GM12878 (cell line): ENCODE measurements around the gene ITGB8. TPM values are rescaled to one million over a fixed set of nuclear protein-coding genes. Genes with fewer than 3 reads are reported as not detected.
A peak's percentile ranks its signal among the peaks of the same experiment; 100 is the strongest.

Experiments
- BCLAF1 ChIP-seq: fragments of 450-650 bp; IDR thresholded peaks from 2 replicates; pipeline ENCODE4 v1.6.1; 2017; ENCODE audit warnings: antibody characterized with exemption, mild to moderate bottlenecking, moderate library complexity
- BRCA1 ChIP-seq: IDR thresholded peaks from 2 replicates; pipeline ENCODE4 v1.6.1; 2011; ENCODE audit warnings: low read depth, low read length, improper control_type of control experiment
- CUX1 ChIP-seq: IDR thresholded peaks from 2 replicates; pipeline ENCODE4 v1.6.1; 2012; ENCODE audit warnings: improper control_type of control experiment, low read depth, low read length; ENCODE audit not compliant: insufficient replicate concordance
- FOXK2 ChIP-seq: fragments of 450-650 bp; IDR thresholded peaks from 2 replicates; pipeline ENCODE4 v1.6.1; 2017; ENCODE audit warnings: mild to moderate bottlenecking, moderate library complexity
- GABPA ChIP-seq: IDR thresholded peaks from 2 replicates; pipeline ENCODE4 v1.6.1; 2014; ENCODE audit warnings: antibody characterized with exemption, low read depth, mild to moderate bottlenecking, inconsistent platforms
- GATAD2B ChIP-seq: fragments of 450-650 bp; conservative IDR thresholded peaks from 2 replicates; pipeline ENCODE4 v1.6.1; 2017; ENCODE audit warnings: low read depth, mild to moderate bottlenecking, moderate library complexity
- HCFC1 ChIP-seq: fragments of 150-350 bp; IDR thresholded peaks from 2 replicates; pipeline ENCODE4 v1.6.1; 2014; ENCODE audit warnings: low read length
- HDAC6 ChIP-seq: fragments of 200-600 bp; sonication (generic); IDR thresholded peaks from one replicate; pipeline ENCODE4 v1.8.0; 2017; ENCODE audit warnings: antibody characterized with exemption; ENCODE audit not compliant: unreplicated experiment
- IRF4 ChIP-seq: IDR thresholded peaks from 2 replicates; pipeline ENCODE4 v1.6.1; 2011; ENCODE audit warnings: low read depth, low read length
- NFXL1 ChIP-seq: fragments of 450-650 bp; IDR thresholded peaks from 2 replicates; pipeline ENCODE4 v1.6.1; 2017; ENCODE audit warnings: antibody characterized with exemption, mild to moderate bottlenecking, borderline replicate concordance
- NR2F1 ChIP-seq: fragments of 450-650 bp; conservative IDR thresholded peaks from 2 replicates; pipeline ENCODE4 v1.6.1; 2017; ENCODE audit warnings: mild to moderate bottlenecking
- POLR2AphosphoS5 ChIP-seq: IDR thresholded peaks from 2 replicates; pipeline ENCODE4 v1.6.1; 2011; ENCODE audit warnings: mild to moderate bottlenecking, low read length, inconsistent platforms
- POU2F2 ChIP-seq: IDR thresholded peaks from 3 replicates; pipeline ENCODE4 v1.6.1; 2011; ENCODE audit warnings: low read depth, mild to moderate bottlenecking, low read length, borderline replicate concordance
- RBBP5 ChIP-seq: fragments of 200-600 bp; sonication (generic); conservative IDR thresholded peaks from 2 replicates; pipeline ENCODE4 v1.6.1; 2016
- SMAD5 ChIP-seq: IDR thresholded peaks from 2 replicates; pipeline ENCODE4 v1.6.1; 2016; ENCODE audit warnings: antibody characterized with exemption, low read depth
- TCF12 ChIP-seq: IDR thresholded peaks from 2 replicates; pipeline ENCODE4 v1.6.1; 2011; ENCODE audit warnings: low read depth, mild to moderate bottlenecking, low read length
- TCF7 ChIP-seq: IDR thresholded peaks from 2 replicates; pipeline ENCODE4 v1.6.1; 2014; ENCODE audit warnings: antibody characterized with exemption, borderline replicate concordance
- WRNIP1 ChIP-seq: IDR thresholded peaks from 2 replicates; pipeline ENCODE4 v1.6.1; 2011; ENCODE audit warnings: low read depth, low read length, improper control_type of control experiment, borderline replicate concordance
- ZBTB40 ChIP-seq: fragments of 450-650 bp; IDR thresholded peaks from 2 replicates; pipeline ENCODE4 v1.6.1; 2016; ENCODE audit warnings: mild to moderate bottlenecking, moderate library complexity, borderline replicate concordance
- polyA plus RNA-seq, 11 experiments: library from polyadenylated mRNA; depleted of rRNA in 4 of 11; unstranded in 6 of 11; stranded (reverse) in 5 of 11; fragments of >200 nt; fragmentation: Nextera tagmentation in 4 of 11; fragmentation: Illumina TruSeq in 1 of 11; extraction: Ambion mirVana in 4 of 11; extraction: Trizol in 1 of 11; gene quantifications; 1 replicate in 1 of 11; 2 replicates in 10 of 11; pipeline versions ENCODE4 v1.2.1 to v1.2.3, GENCODE V29; 2011 to 2016; ENCODE audit warnings: inconsistent platforms in 2 of 11, missing spikeins in 2 of 11, low read depth in 1 of 11
- total RNA-seq, 4 experiments: library from RNA; depleted of rRNA in 3 of 4; stranded (reverse); fragments of >200 nt in 3 of 4; fragmentation: Illumina TruSeq in 1 of 4; extraction: Trizol in 1 of 4; gene quantifications; 2 replicates each; pipeline versions ENCODE4 v1.2.1 to v1.2.3, GENCODE V29; 2013 to 2021

ITGB8 gene
- total and polyA plus RNA-seq, 10 of the 15 experiments (the other 5 are each of a cell fraction or from before 2014, with no cell fraction given), result 0.37 to 26.2 (median 1.5) TPM

- TF ChIP-seq HDAC6, result no peak
- TF ChIP-seq NR2F1, result peak; percentile 72
- TF ChIP-seq POLR2AphosphoS5, result peak; percentile 73; the same call in 1 of the 2 replicates
- no peak for TF ChIP-seq SMAD5
- no peak for TF ChIP-seq FOXK2
- no peak for TF ChIP-seq CUX1
- TF ChIP-seq NFXL1, result no peak
- TF ChIP-seq IRF4, result peak; percentile 55; the same call in 1 of the 2 replicates
- peak; percentile 92; the same call in 1 of the 2 replicates for TF ChIP-seq GATAD2B
- TF ChIP-seq GABPA, result no peak
- TF ChIP-seq BRCA1, result no peak
- TF ChIP-seq TCF7, result no peak
- TF ChIP-seq ZBTB40, result no peak
- peak; percentile 7; the same call in 1 of the 3 replicates for TF ChIP-seq POU2F2
- no peak for TF ChIP-seq BCLAF1
- peak; percentile 48; the same call in 1 of the 2 replicates for TF ChIP-seq TCF12
- TF ChIP-seq WRNIP1, result no peak
- no peak for TF ChIP-seq RBBP5
- no peak for TF ChIP-seq HCFC1
Measured at GRCh38 chr7:20330239-20330927, at the start of gene ITGB8 (continued).
